Measurements from ENCODE around the gene LRRC74A. TPM values are rescaled to one million over a fixed set of nuclear protein-coding genes. Genes with fewer than 3 reads are reported as not detected.
A peak's percentile ranks its signal among the peaks of the same experiment; 100 is the strongest.

Gene LRRC74A
- polyA plus RNA-seq, 6 donors from 2014 or later: not detected

GRCh38 chr14:76836029-76836630 lies 9.9 kb downstream of the LRRC74A start:
- ATAC-seq (ENCODE audit: low read depth in 2 of 2) (no peak), DNase-seq (no peak)
- Mint-ChIP-seq H3K4me1 (no peaks in the 10 kb centered on the region), H3K36me3 (no peaks in the 10 kb centered on the region), H3K27me3 (peaks cover 12 to 23% (median 19%) of the 10 kb centered on the region in 3 donors), H3K9me3 (peaks cover 0 to 1% (median 0%) of the 10 kb centered on the region in 7 donors), H3K27ac (no peak overlapping the region), H3K4me3 (no peak overlapping the region)

GRCh38 chr14:76837524-76837923 lies 11.3 kb downstream of the LRRC74A start:
- Mint-ChIP-seq H3K27me3 (peaks cover 16 to 25% (median 19%) of the 10 kb centered on the region in 3 donors), H3K4me3 (no peak overlapping the region), H3K9me3 (no peaks in the 10 kb centered on the region), H3K27ac (no peak overlapping the region), H3K36me3 (no peaks in the 10 kb centered on the region), H3K4me1 (no peaks in the 10 kb centered on the region)
- ATAC-seq (ENCODE audit: low read depth in 2 of 2) (no peak), DNase-seq (no peak)

- peaks cover 9 to 21% (median 15%) of the 10 kb centered on the region in 3 donors for H3K4me1 Mint-ChIP-seq
- no peaks in the 10 kb centered on the region for H3K9me3 Mint-ChIP-seq
- H3K27me3 Mint-ChIP-seq: peaks cover 18 to 28% (median 23%) of the 10 kb centered on the region in 3 donors
- no peak for ATAC-seq (ENCODE audit: low read depth in 2 of 2)
- no peak overlapping the region for H3K27ac Mint-ChIP-seq
- H3K4me3 Mint-ChIP-seq: no peak overlapping the region
- DNase-seq: no peak
- no peaks in the 10 kb centered on the region for H3K36me3 Mint-ChIP-seq
Measured at GRCh38 chr14:76842414-76842813, 16.2 kb downstream of the LRRC74A start.

GRCh38 chr14:76844223-76844622 lies 18.0 kb downstream of the LRRC74A start:
- Mint-ChIP-seq H3K4me3 (peak overlapping the region in 1 of 8 donors; percentile 10), H3K36me3 (no peaks in the 10 kb centered on the region), H3K27ac (peak overlapping the region in 2 of 6 donors; percentile 3 to 50), H3K27me3 (peaks cover 20 to 35% (median 26%) of the 10 kb centered on the region in 3 donors), H3K4me1 (peaks cover 15 to 23% (median 21%) of the 10 kb centered on the region in 3 donors), H3K9me3 (no peaks in the 10 kb centered on the region)
- ATAC-seq (ENCODE audit: low read depth in 2 of 2) (peak; percentile 87), DNase-seq (no peak)

GRCh38 chr14:76846331-76847047 lies 20.3 kb downstream of the LRRC74A start:
- DNase-seq: no peak
- Mint-ChIP-seq H3K4me1 (peaks cover 15 to 23% (median 21%) of the 10 kb centered on the region in 3 donors), H3K4me3 (no peak overlapping the region), H3K27me3 (peaks cover 19 to 35% (median 26%) of the 10 kb centered on the region in 3 donors), H3K9me3 (no peaks in the 10 kb centered on the region), H3K27ac (no peak overlapping the region), H3K36me3 (no peaks in the 10 kb centered on the region)
- ATAC-seq (ENCODE audit: low read depth in 2 of 2): peak; percentile 34 to 56

- peaks cover 15 to 23% (median 20%) of the 10 kb centered on the region in 3 donors for H3K4me1 Mint-ChIP-seq
- DNase-seq (no peak), ATAC-seq (ENCODE audit: low read depth in 2 of 2) (peak in 1 of 2 donors; percentile 35)
- H3K9me3 Mint-ChIP-seq: no peaks in the 10 kb centered on the region
- peak overlapping the region in 1 of 6 donors; percentile 8 for H3K27ac Mint-ChIP-seq
- peaks cover 12 to 29% (median 28%) of the 10 kb centered on the region in 3 donors for H3K27me3 Mint-ChIP-seq
- H3K36me3 Mint-ChIP-seq: no peaks in the 10 kb centered on the region
- no peak overlapping the region for H3K4me3 Mint-ChIP-seq
Measured at GRCh38 chr14:76848879-76849278, 22.7 kb downstream of the LRRC74A start.

- Mint-ChIP-seq H3K9me3 (peaks cover 0 to 2% (median 0%) of the 10 kb centered on the region in 7 donors), H3K27ac (peak overlapping the region in 1 of 6 donors; percentile 82), H3K4me3 (no peak overlapping the region), H3K36me3 (no peaks in the 10 kb centered on the region), H3K4me1 (no peaks in the 10 kb centered on the region), H3K27me3 (peaks cover 17 to 42% (median 30%) of the 10 kb centered on the region in 3 donors)
- ATAC-seq (ENCODE audit: low read depth in 2 of 2): no peak
- DNase-seq: no peak
Measured at GRCh38 chr14:76855066-76855465, 28.9 kb downstream of the LRRC74A start.

GRCh38 chr14:76856769-76857168 lies 30.6 kb downstream of the LRRC74A start:
- no peak overlapping the region for H3K4me3 Mint-ChIP-seq
- no peaks in the 10 kb centered on the region for H3K4me1 Mint-ChIP-seq
- DNase-seq (no peak), ATAC-seq (ENCODE audit: low read depth in 2 of 2) (no peak)
- peaks cover 0 to 2% (median 0%) of the 10 kb centered on the region in 7 donors for H3K9me3 Mint-ChIP-seq
- H3K36me3 Mint-ChIP-seq: no peaks in the 10 kb centered on the region
- no peak overlapping the region for H3K27ac Mint-ChIP-seq
- peaks cover 17 to 42% (median 34%) of the 10 kb centered on the region in 3 donors for H3K27me3 Mint-ChIP-seq

- H3K9me3 Mint-ChIP-seq: no peaks in the 10 kb centered on the region
- ATAC-seq (ENCODE audit: low read depth in 2 of 2) (no peak), DNase-seq (no peak)
- no peaks in the 10 kb centered on the region for H3K36me3 Mint-ChIP-seq
- H3K4me1 Mint-ChIP-seq: peaks cover 9 to 17% (median 11%) of the 10 kb centered on the region in 3 donors
- no peak overlapping the region for H3K4me3 Mint-ChIP-seq
- H3K27ac Mint-ChIP-seq: no peak overlapping the region
- H3K27me3 Mint-ChIP-seq: peaks cover 14 to 16% (median 14%) of the 10 kb centered on the region in 3 donors
Measured at GRCh38 chr14:76861574-76862255, 35.5 kb downstream of the LRRC74A start.

- Mint-ChIP-seq H3K27ac (peak overlapping the region in 1 of 6 donors; percentile 18), H3K27me3 (peaks cover 7 to 15% (median 13%) of the 10 kb centered on the region in 3 donors), H3K4me3 (no peak overlapping the region), H3K9me3 (no peaks in the 10 kb centered on the region), H3K36me3 (no peaks in the 10 kb centered on the region), H3K4me1 (peaks cover 14 to 22% (median 15%) of the 10 kb centered on the region in 3 donors)
- DNase-seq (no peak), ATAC-seq (ENCODE audit: low read depth in 2 of 2) (no peak)
Measured at GRCh38 chr14:76862546-76863282, 36.5 kb downstream of the LRRC74A start.

- H3K36me3 Mint-ChIP-seq: no peaks in the 10 kb centered on the region
- no peaks in the 10 kb centered on the region for H3K9me3 Mint-ChIP-seq
- H3K4me3 Mint-ChIP-seq: peak overlapping the region in 3 of 8 donors; percentile 0 to 81 (median 32)
- no peak for DNase-seq
- peaks cover 16 to 32% (median 21%) of the 10 kb centered on the region in 3 donors for H3K4me1 Mint-ChIP-seq
- peak in 1 of 2 donors; percentile 26 for ATAC-seq (ENCODE audit: low read depth in 2 of 2)
- H3K27me3 Mint-ChIP-seq: peaks cover 7 to 21% (median 17%) of the 10 kb centered on the region in 3 donors
- H3K27ac Mint-ChIP-seq: peak overlapping the region in 1 of 6 donors; percentile 62
Measured at GRCh38 chr14:76863724-76864407, 37.7 kb downstream of the LRRC74A start.

GRCh38 chr14:76866456-76866855 lies 40.2 kb downstream of the LRRC74A start:
- no peaks in the 10 kb centered on the region for H3K9me3 Mint-ChIP-seq
- no peak overlapping the region for H3K27ac Mint-ChIP-seq
- H3K4me3 Mint-ChIP-seq: no peak overlapping the region
- no peak for DNase-seq
- ATAC-seq (ENCODE audit: low read depth in 2 of 2): no peak
- H3K36me3 Mint-ChIP-seq: no peaks in the 10 kb centered on the region
- H3K27me3 Mint-ChIP-seq: peaks cover 17 to 35% (median 26%) of the 10 kb centered on the region in 3 donors
- H3K4me1 Mint-ChIP-seq: peaks cover 16 to 32% (median 21%) of the 10 kb centered on the region in 3 donors
